ENCODE data around the gene NIN.

DNA sequence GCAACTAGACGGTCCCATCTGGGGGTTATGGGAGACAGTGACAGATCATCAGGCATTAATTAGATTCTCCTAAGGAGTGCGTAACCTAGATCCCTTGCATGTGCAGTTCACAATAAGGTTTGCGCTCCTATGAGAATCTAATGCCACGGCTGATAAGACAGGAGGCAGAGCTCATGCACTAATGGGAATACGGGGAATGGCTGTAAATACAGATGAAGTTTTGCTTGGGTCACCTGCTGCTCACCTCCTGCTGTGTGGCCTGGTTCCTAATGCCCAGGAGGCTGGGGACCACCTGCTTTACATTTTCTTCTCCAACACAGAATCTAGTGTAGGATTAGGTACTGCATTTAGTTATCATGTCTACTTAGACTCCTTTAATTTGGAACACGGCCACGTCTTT lies 113.2 kb downstream of the NIN start:
- TF ChIP-seq SIN3A (IDR thresholded peaks at IDR 0.05; ENCODE audit: borderline replicate concordance, insufficient read depth, low read length) (no peak), FOXP2 (optimal IDR thresholded peaks at IDR 0.05; ENCODE audit: borderline replicate concordance, extremely low read depth, extremely low read length, insufficient read depth) (no peak), POLR2AphosphoS5 (IDR thresholded peaks at IDR 0.05; ENCODE audit: low read depth, low read length) (no peak), TAF1 (IDR thresholded peaks at IDR 0.05; ENCODE audit: borderline replicate concordance, insufficient read depth, low read length) (no peak)
- TF ChIP-seq, protein P1, sequence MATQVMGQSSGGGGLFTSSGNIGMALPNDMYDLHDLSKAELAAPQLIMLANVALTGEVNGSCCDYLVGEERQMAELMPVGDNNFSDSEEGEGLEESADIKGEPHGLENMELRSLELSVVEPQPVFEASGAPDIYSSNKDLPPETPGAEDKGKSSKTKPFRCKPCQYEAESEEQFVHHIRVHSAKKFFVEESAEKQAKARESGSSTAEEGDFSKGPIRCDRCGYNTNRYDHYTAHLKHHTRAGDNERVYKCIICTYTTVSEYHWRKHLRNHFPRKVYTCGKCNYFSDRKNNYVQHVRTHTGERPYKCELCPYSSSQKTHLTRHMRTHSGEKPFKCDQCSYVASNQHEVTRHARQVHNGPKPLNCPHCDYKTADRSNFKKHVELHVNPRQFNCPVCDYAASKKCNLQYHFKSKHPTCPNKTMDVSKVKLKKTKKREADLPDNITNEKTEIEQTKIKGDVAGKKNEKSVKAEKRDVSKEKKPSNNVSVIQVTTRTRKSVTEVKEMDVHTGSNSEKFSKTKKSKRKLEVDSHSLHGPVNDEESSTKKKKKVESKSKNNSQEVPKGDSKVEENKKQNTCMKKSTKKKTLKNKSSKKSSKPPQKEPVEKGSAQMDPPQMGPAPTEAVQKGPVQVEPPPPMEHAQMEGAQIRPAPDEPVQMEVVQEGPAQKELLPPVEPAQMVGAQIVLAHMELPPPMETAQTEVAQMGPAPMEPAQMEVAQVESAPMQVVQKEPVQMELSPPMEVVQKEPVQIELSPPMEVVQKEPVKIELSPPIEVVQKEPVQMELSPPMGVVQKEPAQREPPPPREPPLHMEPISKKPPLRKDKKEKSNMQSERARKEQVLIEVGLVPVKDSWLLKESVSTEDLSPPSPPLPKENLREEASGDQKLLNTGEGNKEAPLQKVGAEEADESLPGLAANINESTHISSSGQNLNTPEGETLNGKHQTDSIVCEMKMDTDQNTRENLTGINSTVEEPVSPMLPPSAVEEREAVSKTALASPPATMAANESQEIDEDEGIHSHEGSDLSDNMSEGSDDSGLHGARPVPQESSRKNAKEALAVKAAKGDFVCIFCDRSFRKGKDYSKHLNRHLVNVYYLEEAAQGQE (IDR thresholded peaks at IDR 0.05; ENCODE audit: insufficient read depth in 1 of 2, low read depth in 2 of 2, low read length in 2 of 2) = no peak

Data from PFSK-1 (cell line).